ENCODE results near the gene BAD. TPM values are rescaled to one million over a fixed set of nuclear protein-coding genes. Genes with fewer than 3 reads are reported as not detected.
"Not testable (repeated sequence)": the region's sequence is repeated elsewhere in the genome, so short reads cannot be mapped to it uniquely, and the experiment has no call there.

The BAD gene
- polyA plus RNA-seq, 5 donors = 38.7 to 87.5 (median 51.3) TPM

DNA sequence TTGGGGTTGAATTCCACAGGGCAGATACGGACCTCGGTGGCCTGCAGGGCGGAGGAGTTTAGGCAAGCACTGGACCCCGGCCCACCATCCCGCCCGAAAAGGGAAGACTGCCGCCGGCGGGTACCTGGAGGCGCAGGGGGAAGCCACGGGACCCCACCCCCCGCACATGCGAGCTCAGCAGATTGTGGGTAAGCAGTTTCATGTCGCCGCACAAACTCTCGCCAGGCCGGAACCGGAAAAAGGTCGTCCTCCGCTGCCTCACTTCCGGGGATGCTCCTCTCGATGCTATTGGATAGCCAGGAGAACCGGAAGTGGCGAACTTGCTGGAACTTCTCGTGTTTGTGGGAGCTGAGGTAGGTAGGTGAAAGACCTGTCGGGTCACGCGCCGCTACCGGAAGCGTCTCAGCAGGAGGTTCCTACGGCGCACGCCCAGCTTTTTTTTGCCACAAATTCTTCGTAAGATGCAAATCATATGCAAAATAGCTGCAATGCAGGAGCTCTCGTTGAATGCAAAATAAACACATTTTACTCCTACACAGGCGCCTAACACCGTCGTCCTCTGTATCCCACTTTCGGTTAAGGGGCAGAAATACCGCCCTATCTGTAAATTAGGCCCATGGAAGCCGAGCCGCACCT is 33.0 kb upstream of the BAD start, which contains the start of gene TRMT112:
TRMT112 (minus strand) TSS at position 235 of the 636 bp plus-strand sequence; CDS start at position 202, 33 bp downstream.
- peak; percentile 91 to 95 for DNase-seq

DNA sequence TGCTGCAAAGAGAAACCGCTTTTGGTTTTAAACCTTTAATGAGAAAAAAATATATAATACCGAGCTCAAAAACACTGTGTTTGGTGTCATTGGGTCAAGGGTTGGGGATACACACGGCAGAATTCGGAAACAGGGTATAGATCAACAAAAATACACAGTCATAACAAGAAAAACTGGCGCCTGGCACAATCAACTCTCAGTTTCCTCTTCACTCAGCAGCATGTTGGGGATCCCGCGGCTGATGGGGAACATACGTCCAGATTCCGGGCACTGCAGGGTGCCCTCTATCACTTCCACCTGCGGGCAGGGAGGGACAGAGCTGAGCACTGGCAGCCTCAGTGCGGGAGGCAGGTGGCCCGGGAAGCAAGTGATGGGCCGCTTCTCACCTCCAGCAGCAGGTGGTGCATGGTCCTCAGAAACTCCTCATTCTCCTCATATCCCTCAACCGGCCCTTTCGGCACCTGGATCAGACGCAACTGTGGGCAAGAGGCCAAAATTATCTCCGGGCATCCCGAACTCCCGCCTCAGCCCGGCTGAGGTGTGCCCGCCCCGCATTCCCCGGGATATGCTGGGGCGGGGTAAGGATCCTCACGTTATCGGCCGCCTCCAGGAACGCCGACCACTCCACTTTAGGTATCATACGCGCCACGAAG is 32.3 kb upstream of the BAD start:
- DNase-seq = no peak

DNA sequence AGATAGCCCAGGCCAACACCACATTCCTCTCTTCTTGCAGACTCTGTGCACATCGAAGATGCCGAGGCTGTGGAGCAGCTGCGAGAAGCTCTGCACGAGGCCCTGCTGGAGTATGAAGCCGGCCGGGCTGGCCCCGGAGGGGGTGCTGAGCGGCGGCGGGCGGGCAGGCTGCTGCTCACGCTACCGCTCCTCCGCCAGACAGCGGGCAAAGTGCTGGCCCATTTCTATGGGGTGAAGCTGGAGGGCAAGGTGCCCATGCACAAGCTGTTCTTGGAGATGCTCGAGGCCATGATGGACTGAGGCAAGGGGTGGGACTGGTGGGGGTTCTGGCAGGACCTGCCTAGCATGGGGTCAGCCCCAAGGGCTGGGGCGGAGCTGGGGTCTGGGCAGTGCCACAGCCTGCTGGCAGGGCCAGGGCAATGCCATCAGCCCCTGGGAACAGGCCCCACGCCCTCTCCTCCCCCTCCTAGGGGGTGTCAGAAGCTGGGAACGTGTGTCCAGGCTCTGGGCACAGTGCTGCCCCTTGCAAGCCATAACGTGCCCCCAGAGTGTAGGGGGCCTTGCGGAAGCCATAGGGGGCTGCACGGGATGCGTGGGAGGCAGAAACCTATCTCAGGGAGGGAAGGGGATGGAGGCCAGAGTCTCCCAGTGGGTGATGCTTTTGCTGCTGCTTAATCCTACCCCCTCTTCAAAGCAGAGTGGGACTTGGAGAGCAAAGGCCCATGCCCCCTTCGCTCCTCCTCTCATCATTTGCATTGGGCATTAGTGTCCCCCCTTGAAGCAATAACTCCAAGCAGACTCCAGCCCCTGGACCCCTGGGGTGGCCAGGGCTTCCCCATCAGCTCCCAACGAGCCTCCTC is 31.4 kb upstream of the BAD start:
- DNase-seq = not testable (repeated sequence)

DNA sequence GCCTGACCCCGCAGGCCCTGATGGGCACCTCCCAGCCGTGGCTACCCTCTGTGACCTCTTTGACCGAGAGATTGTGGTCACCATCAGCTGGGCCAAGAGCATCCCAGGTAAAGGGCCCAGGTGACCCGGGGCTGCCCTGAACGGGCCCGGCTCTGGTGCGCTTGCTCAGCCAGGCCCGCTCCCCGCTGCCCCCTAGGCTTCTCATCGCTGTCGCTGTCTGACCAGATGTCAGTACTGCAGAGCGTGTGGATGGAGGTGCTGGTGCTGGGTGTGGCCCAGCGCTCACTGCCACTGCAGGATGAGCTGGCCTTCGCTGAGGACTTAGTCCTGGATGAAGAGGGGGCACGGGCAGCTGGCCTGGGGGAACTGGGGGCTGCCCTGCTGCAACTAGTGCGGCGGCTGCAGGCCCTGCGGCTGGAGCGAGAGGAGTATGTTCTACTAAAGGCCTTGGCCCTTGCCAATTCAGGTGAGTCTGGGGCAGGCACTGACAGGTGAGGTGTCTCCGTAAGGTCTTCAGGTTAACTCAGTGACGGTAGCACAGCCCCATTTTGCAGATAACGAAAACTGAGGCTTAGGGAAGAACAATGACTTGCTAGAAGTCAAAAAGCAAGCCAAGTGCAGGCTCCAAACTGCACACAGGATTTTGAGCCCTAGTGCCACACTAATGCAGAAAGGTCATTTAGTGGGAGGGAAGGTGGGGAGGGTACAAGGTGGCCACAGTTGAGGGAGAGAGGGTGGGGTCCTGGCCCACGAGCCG is 30.5 kb upstream of the BAD start:
- no peak for DNase-seq

DNA sequence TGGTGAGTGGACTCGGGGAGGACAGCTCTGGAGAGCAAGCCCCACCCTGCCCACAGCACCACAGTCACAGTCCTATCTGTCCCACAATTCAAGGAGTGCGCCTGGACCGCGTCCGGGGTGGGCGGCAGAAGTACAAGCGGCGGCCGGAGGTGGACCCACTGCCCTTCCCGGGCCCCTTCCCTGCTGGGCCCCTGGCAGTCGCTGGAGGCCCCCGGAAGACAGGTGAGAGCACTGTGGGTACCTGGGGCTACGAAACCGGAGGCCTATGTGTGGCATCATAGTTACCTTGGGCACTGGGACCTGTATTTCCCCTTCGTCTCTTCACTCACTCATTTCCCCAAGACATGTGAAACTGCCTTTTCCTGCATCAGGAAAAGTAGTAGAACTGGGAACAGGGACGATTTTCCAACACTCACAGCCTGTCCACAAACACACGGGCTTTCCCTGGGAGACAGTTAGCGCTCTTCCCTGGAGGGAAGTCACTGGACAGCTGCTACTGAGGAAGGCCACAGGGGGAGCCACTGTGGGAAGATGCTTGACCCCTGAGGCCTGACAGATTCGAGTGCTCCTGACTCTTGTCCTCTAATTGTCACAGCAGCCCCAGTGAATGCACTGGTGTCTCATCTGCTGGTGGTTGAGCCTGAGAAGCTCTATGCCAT is 29.8 kb upstream of the BAD start:
- DNase-seq = no peak

DNA sequence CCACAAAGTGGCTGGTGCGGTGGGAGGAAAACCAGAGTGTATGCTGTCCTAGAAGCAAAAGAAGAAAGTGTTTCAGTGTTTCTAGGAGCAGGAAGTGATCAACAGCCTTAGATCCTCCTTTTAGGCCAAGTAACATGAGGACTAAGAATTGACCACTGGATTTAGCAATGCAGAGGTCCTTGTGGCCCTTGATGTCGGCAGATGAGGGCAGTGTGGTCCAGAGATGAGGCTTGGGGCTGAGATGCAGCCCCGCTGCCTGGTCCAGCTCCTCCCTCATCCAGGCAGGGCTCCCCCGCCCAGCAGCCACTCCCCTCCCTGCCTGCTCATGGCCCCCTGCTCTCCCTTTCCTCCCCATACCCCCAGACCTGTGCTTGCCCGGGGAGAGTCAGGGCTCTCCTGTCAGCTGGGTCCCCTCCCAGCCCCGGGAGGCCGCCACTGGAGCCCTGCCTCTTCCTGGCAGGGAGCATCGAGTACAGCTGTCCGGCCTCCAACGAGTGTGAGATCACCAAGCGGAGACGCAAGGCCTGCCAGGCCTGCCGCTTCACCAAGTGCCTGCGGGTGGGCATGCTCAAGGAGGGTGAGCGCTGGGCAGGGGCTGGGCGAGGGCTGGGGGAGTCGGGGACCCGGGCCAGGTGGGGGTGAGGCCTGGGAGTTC is 29.2 kb upstream of the BAD start:
- no peak for DNase-seq

DNA sequence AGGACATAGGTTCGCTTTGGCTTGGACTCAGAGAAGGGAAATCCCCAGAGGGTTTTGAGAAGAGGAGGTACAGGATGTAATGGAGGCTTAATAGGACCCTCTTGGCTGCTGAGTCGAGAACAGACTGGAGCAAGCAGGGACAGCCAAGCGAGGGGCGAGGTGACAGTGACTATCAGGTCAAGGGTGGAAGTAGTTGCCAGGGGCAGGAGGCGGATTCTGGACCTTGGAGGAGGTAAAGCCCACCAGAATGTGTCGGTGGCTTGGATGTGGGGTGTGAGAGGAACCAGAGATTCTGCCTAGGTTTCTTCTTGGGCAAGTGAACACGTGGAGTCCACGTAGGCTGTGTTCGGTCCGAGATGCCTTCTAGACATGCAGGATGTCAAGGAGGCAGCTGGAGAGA is 28.5 kb upstream of the BAD start:
- no peak for DNase-seq

DNA sequence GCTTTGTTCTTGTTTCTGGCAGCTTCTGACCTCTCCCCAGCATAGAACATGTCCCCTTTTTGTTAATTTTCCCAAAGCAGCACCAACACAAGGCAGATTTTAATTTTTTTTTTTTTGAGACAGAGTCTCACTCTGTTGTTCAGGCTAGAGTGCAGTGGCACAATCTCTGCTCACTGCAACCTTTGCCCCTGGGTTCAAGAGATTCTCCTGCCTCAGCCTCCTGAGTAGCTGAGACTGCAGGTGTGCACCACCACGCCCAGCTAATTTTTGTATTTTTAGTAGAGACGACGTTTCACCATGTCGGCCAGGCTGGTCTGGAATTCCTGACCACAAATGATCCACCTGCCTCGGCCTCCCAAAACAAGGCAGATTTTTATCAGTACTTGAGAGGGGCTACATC is 23.3 kb upstream of the BAD start:
- DNase-seq = not testable (repeated sequence)

DNA sequence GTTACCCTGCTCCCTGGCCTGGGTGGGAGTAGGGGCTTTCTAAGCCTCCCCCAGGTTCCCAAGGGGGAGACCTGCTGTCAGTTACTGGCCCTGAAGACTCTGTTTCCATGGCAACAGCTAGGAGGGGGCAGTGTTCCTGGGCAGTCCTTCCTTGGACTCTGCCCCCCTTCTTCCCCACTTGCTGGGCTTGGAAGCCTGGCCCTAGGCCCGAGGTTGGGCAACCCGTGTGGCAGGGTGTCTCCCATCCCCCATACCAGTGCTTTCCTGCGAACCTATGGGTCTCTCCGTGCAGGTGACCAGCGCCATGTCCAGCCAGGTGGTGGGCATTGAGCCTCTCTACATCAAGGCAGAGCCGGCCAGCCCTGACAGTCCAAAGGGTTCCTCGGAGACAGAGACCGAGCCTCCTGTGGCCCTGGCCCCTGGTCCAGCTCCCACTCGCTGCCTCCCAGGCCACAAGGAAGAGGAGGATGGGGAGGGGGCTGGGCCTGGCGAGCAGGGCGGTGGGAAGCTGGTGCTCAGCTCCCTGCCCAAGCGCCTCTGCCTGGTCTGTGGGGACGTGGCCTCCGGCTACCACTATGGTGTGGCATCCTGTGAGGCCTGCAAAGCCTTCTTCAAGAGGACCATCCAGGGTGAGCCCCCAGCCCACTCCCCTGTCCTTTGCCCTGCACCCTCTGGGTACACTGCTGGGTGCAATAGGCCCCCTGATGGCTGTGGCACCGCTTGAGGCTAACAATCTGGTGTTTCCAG is 22.6 kb upstream of the BAD start:
- no peak for DNase-seq

DNA sequence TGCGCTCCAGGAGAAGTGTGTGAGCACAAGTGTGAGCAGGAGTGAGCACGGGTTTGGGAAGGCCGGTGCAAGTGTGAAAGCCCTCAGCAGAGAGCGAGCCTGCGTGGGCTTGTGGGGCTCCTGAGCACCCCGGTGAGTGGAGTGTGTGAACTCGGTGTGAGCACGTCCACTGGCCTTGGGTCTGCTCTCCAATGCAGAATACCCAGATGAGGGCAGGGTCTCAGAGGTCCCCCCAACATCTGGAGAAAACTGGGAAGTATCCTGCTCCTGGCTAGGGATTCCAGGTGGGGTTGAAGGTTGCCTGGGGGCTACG is 22.1 kb upstream of the BAD start:
- no peak for DNase-seq

DNA sequence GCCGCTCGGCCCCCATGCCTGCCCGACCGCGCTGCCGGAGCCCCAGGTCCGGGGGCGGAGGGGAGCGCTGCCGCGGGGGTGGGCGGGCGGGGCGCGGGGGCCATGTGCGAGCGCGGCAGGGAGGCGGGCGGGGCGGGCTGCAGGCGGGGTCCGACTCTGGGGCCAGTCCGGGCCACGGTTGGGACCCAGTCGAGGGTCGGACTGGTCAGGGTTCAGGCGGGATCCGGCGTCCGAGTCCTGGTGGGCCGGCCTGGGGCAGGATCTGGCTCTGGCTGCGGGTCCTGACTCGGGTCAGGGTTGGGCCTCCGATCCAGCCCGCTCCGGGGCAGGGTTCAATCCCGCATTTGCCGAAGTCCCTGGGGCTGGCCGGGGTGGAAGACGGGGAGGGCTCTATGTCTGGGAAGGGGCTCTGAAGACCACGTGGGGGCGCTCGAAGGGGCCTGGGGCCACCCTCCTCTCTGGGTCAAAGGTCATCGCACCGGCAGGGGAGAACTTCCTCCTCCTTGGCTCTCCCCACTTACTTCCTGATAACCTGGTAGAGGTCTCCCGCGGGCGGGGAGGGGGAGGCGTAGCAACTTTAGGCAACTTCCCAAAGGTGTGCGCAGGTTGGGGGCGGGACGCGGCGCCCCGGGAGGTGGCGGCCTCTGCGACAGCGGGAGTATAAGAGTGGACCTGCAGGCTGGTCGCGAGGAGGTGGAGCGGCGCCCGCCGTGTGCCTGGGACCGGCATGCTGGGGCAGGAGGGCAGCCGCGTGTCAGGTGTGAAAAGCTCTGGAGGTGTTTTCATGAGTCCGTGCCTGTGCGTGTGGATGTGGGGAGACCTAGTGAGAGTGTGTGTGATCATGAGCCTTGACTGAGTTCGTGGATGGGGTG is 21.5 kb upstream of the BAD start:
- no peak for DNase-seq

DNA sequence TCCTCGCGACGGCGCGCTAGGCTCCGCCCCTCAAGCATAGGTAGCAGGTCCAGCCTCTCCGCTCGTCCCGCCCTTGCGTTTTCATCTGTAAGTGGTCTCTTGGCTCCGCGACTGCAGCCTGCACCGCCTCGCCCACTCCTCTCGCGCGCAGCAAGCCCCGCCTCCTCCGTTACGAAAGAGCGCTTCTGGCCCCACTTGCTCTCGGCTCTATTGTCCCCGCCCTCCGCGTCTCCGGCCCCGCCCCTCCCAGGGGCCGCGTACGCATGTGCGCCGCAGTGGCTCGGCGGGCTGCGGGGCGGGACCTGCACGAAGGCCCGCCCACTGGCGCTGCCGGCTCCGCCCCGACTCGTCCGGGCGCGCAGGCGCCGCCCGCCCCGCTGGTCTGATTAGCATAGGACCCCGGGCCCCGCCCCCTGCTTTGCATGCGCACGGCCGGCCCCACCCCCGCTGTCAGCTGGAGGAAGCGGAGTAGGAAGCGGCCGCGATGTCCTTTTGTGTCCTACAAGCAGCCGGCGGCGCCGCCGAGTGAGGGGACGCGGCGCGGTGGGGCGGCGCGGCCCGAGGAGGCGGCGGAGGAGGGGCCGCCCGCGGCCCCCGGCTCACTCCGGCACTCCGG is 20.7 kb upstream of the BAD start, which contains the start of gene ESRRA:
ESRRA (plus strand) TSS at position 450 of the 616 bp plus-strand sequence. CDS start 1,656 bp downstream, outside the sequence.
- DNase-seq = peak; percentile 98 to 99

DNA sequence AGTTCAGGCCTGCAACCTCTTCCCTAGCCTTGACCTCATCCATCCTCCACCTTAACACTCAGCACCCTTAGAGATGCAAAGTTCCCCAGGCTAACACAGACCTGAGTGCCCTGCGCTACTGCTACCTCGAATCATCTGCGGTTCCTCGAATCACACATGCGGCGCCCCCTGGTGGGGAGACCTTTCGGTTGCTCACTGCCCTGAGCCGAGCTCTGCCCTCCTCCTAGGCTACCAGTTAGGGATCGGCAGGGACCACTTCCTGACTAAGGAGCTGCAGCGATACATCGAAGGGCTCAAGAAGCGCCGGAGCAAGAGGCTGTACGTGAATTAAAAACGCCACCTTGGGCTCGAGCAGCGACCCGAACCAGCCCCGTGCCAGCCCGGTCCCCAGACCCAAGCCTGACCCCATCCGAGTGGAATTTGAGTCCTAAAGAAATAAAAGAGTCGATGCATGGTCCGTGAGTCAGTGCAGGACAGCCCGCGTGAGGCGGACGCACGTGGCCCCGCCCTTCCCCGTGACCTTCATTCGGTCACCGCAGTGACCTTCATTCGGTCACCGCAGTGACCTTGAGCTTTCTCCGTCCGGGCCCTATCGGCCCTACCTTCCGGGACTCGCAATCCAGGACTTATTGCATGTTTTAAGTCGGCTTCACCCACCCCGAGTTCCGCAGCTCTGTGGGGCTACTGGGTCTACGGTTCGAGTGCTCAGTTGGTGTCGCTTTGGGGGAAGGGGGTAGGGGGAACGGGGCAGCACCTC is 20.0 kb upstream of the BAD start:
- peak; percentile 76 to 79 for DNase-seq

DNA sequence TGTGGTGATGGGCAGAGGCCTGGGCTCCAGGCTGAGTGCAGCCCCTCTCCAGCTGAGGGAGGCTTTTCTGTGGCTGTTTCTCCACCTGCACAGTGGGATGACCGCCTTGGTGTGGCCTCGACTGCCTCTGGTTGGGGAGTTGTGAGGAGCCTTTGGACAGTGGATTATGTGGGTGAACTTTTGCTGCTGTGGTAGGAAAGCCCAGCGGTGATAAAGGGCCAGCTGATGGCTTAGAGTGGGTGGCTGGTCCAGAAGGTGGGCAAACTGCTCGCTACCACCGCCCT is 19.5 kb upstream of the BAD start:
- no peak for DNase-seq

DNA sequence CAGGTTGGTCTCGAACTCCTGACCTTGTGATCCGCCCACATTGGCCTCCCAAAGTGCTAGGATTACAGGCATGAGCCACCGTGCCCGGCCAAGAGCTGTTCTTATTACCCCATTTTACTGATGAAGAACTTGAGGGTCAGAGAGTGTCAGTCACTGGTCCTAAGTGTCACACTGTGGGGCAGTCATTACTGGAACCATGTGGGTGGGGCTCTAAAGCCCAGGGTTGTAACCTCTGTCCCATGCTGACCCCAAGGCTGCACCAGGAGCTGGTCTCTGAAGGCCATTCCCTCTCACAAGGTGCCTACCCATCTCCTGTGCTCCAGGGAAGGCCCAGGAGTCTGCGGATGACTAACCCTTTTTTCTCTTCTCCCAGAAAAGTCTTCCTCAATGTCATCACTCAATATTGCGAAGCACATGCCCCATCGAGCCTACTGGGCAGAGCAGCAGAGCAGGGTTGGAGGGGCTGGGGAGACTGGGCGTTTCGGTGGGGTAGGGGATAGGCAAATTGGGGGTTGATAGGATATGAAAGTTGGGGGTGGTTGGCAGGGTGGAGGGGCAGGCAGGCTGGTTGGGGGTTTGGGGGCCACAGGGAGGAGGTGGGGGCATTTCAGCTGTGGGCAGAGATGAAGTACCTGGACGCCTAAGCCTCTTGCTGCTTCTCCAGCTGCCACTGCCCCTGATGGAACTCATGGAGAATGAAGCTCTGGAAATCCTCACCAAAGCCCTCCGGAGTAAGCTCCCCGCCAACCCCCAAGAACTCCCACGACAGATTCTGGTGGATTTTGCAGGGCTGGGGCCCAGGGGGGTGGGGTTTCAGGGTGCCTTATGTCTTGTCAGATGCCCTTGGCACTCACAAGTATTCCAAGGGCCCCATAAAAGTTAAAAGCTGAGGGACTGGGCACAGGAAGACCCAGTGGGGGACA is 18.9 kb upstream of the BAD start:
- no peak for DNase-seq

DNA sequence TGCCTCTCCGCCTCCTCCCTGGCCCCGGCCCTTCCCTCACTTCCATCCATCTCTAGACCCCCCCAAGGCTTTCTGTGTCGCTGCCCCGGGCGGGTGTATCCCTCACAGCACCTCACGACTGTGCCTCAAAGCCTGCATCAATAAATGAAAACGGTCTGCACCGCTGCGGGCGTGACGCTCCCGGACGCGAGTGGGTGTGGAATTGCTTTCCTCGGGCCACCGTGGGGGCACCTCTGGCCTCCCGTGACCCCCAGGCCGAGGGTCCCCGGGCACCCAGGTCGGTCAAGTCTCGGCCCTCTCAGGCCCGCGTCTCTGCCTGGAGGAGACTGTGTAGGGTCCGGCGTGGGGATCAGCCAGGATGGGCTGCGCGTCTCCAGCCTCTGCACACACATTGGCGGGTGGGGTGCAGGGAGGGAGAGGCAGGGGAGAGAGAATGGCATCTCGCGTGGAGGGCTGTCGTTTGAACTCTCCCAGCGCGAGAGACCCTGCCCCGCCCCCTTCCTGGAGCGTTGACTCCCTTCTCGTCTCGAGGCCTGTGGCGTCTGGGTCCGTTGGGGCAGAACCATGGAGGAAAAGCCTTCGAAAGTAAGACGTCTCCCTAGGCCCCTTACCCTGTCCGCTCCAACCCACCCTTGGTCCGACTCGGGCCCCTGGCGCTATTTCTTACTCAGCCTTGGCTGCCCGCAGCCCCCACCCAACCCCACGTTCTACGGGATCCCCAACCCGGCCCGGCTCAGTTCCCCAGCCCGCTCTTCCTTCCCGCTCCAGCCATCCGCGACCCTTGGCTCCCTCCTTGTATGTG is 15.6 kb upstream of the BAD start, which contains the start of gene CATSPERZ:
CATSPERZ (plus strand) TSS at position 512 of the 802 bp plus-strand sequence; CDS start at position 565, 53 bp downstream.
- DNase-seq = no peak
